Measurements from ENCODE around the gene PIGL. TPM values are rescaled to one million over a fixed set of nuclear protein-coding genes. Genes with fewer than 3 reads are reported as not detected.

The PIGL gene
- 10 to 100 TPM; 71.0 to 71.1 TPM for total RNA-seq
- 10 to 100 TPM in 1 of 2 donors, 1 to 10 TPM in 1; 8.1 to 17.0 TPM for polyA plus RNA-seq

DNA sequence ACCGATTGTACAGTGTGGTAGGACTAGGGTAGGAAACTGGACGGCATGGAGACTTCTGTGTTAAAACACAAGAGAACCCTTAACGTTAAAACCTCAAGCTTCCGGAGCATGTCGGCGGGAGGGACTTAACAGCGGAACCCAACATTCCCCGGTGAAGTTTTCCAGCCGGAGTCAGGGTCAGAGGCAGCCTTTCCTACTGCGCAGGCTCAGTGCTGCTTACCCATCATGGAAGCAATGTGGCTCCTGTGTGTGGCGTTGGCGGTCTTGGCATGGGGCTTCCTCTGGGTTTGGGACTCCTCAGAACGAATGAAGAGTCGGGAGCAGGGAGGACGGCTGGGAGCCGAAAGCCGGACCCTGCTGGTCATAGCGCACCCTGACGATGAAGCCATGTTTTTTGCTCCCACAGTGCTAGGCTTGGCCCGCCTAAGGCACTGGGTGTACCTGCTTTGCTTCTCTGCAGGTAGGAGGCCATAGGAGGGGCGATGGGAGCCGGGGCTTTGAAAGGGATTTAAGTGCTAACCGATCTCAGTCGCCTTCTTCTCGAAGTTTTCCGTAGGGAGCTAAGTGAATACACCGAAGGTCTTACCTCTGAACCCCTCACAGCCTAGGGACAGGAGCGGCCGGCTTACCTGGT, at the start of gene PIGL:
TSS of gene PIGL (plus strand) at position 209 of the 634 bp plus-strand sequence. CDS start at position 226, 17 bp downstream.
- H3K4me1 Mint-ChIP-seq, result peaks cover 24 to 54% (median 36%) of the 10 kb centered on the region in 4 donors
- H3K36me3 Mint-ChIP-seq, result peaks cover 0 to 23% of the 10 kb centered on the region in 2 donors
- Histone ChIP-seq H3K36me3 (ENCODE audit: insufficient read depth, low read length) (no peaks in the 10 kb centered on the region), H3K27me3 (ENCODE audit: insufficient read depth, low read length) (no peaks in the 10 kb centered on the region), H3K4me3 (ENCODE audit: low read length in 2 of 2) (peak within 1 kb of the TSS; percentile 74 to 80), H3K9me3 (ENCODE audit: control insufficient read depth in 1 of 2, low read length in 2 of 2) (no peaks in the 10 kb centered on the region), H3K27ac (ENCODE audit: low read depth, low read length) (peak within 1 kb of the TSS; percentile 87), H3K4me1 (ENCODE audit: insufficient read depth, low read length) (peaks cover 46% of the 10 kb centered on the region)
- peak within 1 kb of the TSS; percentile 91 to 98 (median 95) for H3K27ac Mint-ChIP-seq
- no peaks in the 10 kb centered on the region for H3K27me3 Mint-ChIP-seq
- ChIA-PET POLR2A (ENCODE audit: partially characterized antibody) (interaction anchor here (0.5 to 4.1 kb wide), 14 partner anchors 12 to 320 kb away, joined by 3 to 53 read pairs (median 3); partner anchors contain the start of genes CENPV and UBB), CTCF (ENCODE audit: partially characterized antibody) (interaction anchor here (0.9 to 5.3 kb wide), 7 partner anchors 8 to 198 kb away, joined by 3 to 19 read pairs (median 5); partner anchors contain the start of genes CENPV and TRPV2)
- peak within 1 kb of the TSS; percentile 93 to 100 (median 97) for H3K4me3 Mint-ChIP-seq
- DNase-seq, result peak; percentile 76 to 83 (median 77)
- H3K9me3 Mint-ChIP-seq, result no peaks in the 10 kb centered on the region
- intact Hi-C loops (cut with micrococcal nuclease), result loop anchor here (1.0 to 5.0 kb wide), 3 partner anchors 136 to 320 kb away; partner anchors contain the start of genes CENPV and UBB

DNA sequence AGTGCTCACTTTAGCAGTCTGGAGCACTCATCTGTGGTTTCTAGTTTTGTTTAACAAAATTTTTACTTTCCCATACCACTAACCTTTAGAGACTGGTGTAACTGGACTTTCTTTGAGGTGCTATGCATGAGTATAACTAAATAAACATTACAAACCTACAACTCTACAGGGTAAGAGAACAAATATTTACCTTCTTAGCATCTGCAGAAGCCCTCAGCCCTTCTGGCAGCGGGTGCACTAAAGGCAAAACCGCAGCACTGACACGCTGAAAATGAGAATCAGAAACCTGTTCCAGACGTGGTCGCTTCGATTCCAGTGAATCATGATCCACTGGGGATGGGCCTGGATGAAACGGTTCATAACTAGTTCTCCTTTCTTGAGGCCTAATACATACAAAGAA, 45.4 kb upstream of the PIGL start:
- intact Hi-C loops (cut with micrococcal nuclease), result no loop called here
- CTCF ChIA-PET (ENCODE audit: partially characterized antibody), result no interaction called here
- POLR2A ChIA-PET (ENCODE audit: partially characterized antibody), result no interaction called here
- no peaks in the 10 kb centered on the region for H3K4me1 ChIP-seq (ENCODE audit: insufficient read depth, low read length)
- Mint-ChIP-seq H3K27ac (peak overlapping the region in 1 of 7 donors; percentile 41), H3K4me3 (no peak overlapping the region), H3K27me3 (no peaks in the 10 kb centered on the region), H3K4me1 (peaks cover 7 to 18% (median 12%) of the 10 kb centered on the region in 4 donors), H3K36me3 (peaks cover 17 to 28% of the 10 kb centered on the region in 2 donors), H3K9me3 (no peaks in the 10 kb centered on the region)
- no peak overlapping the region for H3K4me3 ChIP-seq (ENCODE audit: low read length in 2 of 2)
- H3K36me3 ChIP-seq (ENCODE audit: insufficient read depth, low read length), result peaks cover 6% of the 10 kb centered on the region
- no peaks in the 10 kb centered on the region for H3K9me3 ChIP-seq (ENCODE audit: control insufficient read depth in 1 of 2, low read length in 2 of 2)
- no peak overlapping the region for H3K27ac ChIP-seq (ENCODE audit: low read depth, low read length)
- DNase-seq, result no peak
- H3K27me3 ChIP-seq (ENCODE audit: insufficient read depth, low read length), result no peaks in the 10 kb centered on the region

GRCh38 chr17:16178836-16179235, 38.2 kb upstream of the PIGL start:
- Mint-ChIP-seq H3K36me3 (peaks cover 22 to 36% of the 10 kb centered on the region in 2 donors), H3K27me3 (no peaks in the 10 kb centered on the region), H3K4me3 (no peak overlapping the region), H3K4me1 (peaks cover 13 to 53% (median 34%) of the 10 kb centered on the region in 4 donors), H3K9me3 (no peaks in the 10 kb centered on the region), H3K27ac (no peak overlapping the region)
- no peak for DNase-seq
- ChIA-PET POLR2A (ENCODE audit: partially characterized antibody) (no interaction called here), CTCF (ENCODE audit: partially characterized antibody) (no interaction called here)
- no peaks in the 10 kb centered on the region for H3K27me3 ChIP-seq (ENCODE audit: insufficient read depth, low read length)
- no peak overlapping the region for H3K27ac ChIP-seq (ENCODE audit: low read depth, low read length)
- H3K4me3 ChIP-seq (ENCODE audit: low read length in 2 of 2), result no peak overlapping the region
- H3K36me3 ChIP-seq (ENCODE audit: insufficient read depth, low read length), result no peaks in the 10 kb centered on the region
- H3K9me3 ChIP-seq (ENCODE audit: control insufficient read depth in 1 of 2, low read length in 2 of 2), result no peaks in the 10 kb centered on the region
- intact Hi-C loops (cut with micrococcal nuclease), result no loop called here
- peaks cover 2% of the 10 kb centered on the region for H3K4me1 ChIP-seq (ENCODE audit: insufficient read depth, low read length)

- intact Hi-C loops (cut with micrococcal nuclease), result no loop called here
- Mint-ChIP-seq H3K4me1 (peaks cover 16 to 59% (median 43%) of the 10 kb centered on the region in 4 donors), H3K27me3 (no peaks in the 10 kb centered on the region), H3K4me3 (no peak overlapping the region), H3K36me3 (peaks cover 35 to 56% of the 10 kb centered on the region in 2 donors), H3K27ac (no peak overlapping the region), H3K9me3 (no peaks in the 10 kb centered on the region)
- POLR2A ChIA-PET (ENCODE audit: partially characterized antibody), result no interaction called here
- Histone ChIP-seq H3K4me3 (ENCODE audit: low read length in 2 of 2) (no peak overlapping the region), H3K4me1 (ENCODE audit: insufficient read depth, low read length) (peaks cover 4% of the 10 kb centered on the region), H3K27me3 (ENCODE audit: insufficient read depth, low read length) (no peaks in the 10 kb centered on the region), H3K9me3 (ENCODE audit: control insufficient read depth in 1 of 2, low read length in 2 of 2) (no peaks in the 10 kb centered on the region), H3K36me3 (ENCODE audit: insufficient read depth, low read length) (peaks cover 8% of the 10 kb centered on the region), H3K27ac (ENCODE audit: low read depth, low read length) (no peak overlapping the region)
- DNase-seq, result no peak
- CTCF ChIA-PET (ENCODE audit: partially characterized antibody), result no interaction called here
These were observed 35.4 kb upstream of the PIGL start for GRCh38 chr17:16181581-16181980.

- Mint-ChIP-seq H3K36me3 (peaks cover 37 to 66% of the 10 kb centered on the region in 2 donors), H3K4me1 (peaks cover 16 to 41% (median 35%) of the 10 kb centered on the region in 4 donors), H3K27me3 (no peaks in the 10 kb centered on the region), H3K9me3 (no peaks in the 10 kb centered on the region), H3K4me3 (no peak overlapping the region), H3K27ac (peak overlapping the region in 2 of 7 donors; percentile 22 to 56)
- Histone ChIP-seq H3K4me1 (ENCODE audit: insufficient read depth, low read length) (peaks cover 10% of the 10 kb centered on the region), H3K27ac (ENCODE audit: low read depth, low read length) (no peak overlapping the region), H3K27me3 (ENCODE audit: insufficient read depth, low read length) (no peaks in the 10 kb centered on the region), H3K4me3 (ENCODE audit: low read length in 2 of 2) (no peak overlapping the region), H3K9me3 (ENCODE audit: control insufficient read depth in 1 of 2, low read length in 2 of 2) (no peaks in the 10 kb centered on the region), H3K36me3 (ENCODE audit: insufficient read depth, low read length) (peaks cover 17% of the 10 kb centered on the region)
- intact Hi-C loops (cut with micrococcal nuclease), result no loop called here
- CTCF ChIA-PET (ENCODE audit: partially characterized antibody), result no interaction called here
- POLR2A ChIA-PET (ENCODE audit: partially characterized antibody), result no interaction called here
- no peak for DNase-seq
These were observed 29.4 kb upstream of the PIGL start for GRCh38 chr17:16187642-16188041.

DNA sequence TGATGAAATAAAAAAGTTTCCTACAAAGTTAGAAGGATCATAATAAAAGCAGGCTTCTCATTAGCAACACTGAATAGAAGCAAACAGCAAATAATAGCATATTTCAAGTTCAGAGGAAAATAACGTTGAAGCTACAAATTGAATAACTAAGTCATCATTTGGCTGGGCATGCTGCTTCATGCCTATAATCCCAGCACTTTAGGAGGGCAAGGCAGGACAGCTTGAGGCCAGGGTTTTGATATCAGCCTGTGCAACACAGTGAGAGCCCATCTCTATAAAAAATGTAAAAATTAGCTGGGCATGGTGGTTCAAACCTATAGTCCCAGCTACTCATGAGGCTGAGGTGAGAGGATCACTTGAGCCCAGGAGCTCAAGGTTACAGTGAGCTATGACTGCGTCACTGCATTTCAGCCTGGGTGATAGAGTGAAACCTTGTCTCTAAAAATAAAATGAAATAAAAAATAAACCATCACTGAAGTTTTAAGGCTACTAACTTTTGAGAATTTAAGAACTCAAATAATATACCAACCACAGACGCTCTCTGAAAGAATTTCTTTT, 27.1 kb upstream of the PIGL start:
- Histone ChIP-seq H3K4me3 (ENCODE audit: low read length in 2 of 2) (no peak overlapping the region), H3K27me3 (ENCODE audit: insufficient read depth, low read length) (no peaks in the 10 kb centered on the region), H3K9me3 (ENCODE audit: control insufficient read depth in 1 of 2, low read length in 2 of 2) (no peaks in the 10 kb centered on the region), H3K36me3 (ENCODE audit: insufficient read depth, low read length) (peaks cover 24% of the 10 kb centered on the region), H3K4me1 (ENCODE audit: insufficient read depth, low read length) (peaks cover 20% of the 10 kb centered on the region), H3K27ac (ENCODE audit: low read depth, low read length) (no peak overlapping the region)
- no peak overlapping the region for H3K4me3 Mint-ChIP-seq
- intact Hi-C loops (cut with micrococcal nuclease), result no loop called here
- no peak for DNase-seq
- peaks cover 23 to 33% (median 32%) of the 10 kb centered on the region in 4 donors for H3K4me1 Mint-ChIP-seq
- H3K9me3 Mint-ChIP-seq, result no peaks in the 10 kb centered on the region
- ChIA-PET CTCF (ENCODE audit: partially characterized antibody) (interaction anchor here (1.0 to 1.3 kb wide), 2 partner anchors 12 to 25 kb away, joined by 3 to 4 read pairs; partner anchors contain the start of gene NCOR1), POLR2A (ENCODE audit: partially characterized antibody) (no interaction called here)
- H3K36me3 Mint-ChIP-seq, result peaks cover 37 to 62% of the 10 kb centered on the region in 2 donors
- H3K27ac Mint-ChIP-seq, result peak overlapping the region in 1 of 7 donors; percentile 4
- no peaks in the 10 kb centered on the region for H3K27me3 Mint-ChIP-seq

DNA sequence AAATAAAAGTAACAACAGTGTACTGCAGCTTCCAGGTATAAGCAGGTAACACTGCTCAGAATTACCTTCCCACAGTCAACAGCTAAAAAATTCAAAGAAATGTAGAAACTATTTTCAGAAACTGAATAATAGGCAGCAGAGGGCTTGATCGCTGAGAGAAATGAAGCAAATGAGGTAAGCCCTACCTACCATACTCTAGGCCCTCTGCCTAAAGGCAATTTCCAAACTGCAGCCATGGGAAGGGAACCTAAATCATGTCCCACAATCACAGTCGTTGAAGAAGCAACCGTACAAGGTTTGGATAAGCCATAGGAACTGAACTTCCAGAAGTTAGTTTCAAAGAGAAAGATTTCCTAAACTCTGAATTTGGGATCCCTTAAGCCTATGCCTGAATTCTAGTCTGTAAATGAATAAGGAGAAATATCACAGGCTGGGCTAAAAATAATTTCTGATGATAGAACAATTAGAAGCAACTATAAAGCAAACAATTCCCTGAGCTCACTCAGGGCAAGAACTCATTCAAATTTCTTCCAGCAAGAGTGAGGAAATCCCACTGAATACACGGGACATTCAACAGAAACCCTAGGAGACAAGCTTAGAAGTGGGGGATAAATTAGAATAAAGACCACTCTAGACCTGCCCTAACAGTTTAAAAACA, 26.2 kb upstream of the PIGL start:
- Mint-ChIP-seq H3K4me3 (no peak overlapping the region), H3K36me3 (peaks cover 36 to 57% of the 10 kb centered on the region in 2 donors), H3K9me3 (no peaks in the 10 kb centered on the region), H3K27me3 (no peaks in the 10 kb centered on the region), H3K27ac (peak overlapping the region in 5 of 7 donors; percentile 18 to 80 (median 53)), H3K4me1 (peaks cover 26 to 37% (median 33%) of the 10 kb centered on the region in 4 donors)
- intact Hi-C loops (cut with micrococcal nuclease), result no loop called here
- Histone ChIP-seq H3K9me3 (ENCODE audit: control insufficient read depth in 1 of 2, low read length in 2 of 2) (no peaks in the 10 kb centered on the region), H3K4me1 (ENCODE audit: insufficient read depth, low read length) (peaks cover 27% of the 10 kb centered on the region), H3K27me3 (ENCODE audit: insufficient read depth, low read length) (no peaks in the 10 kb centered on the region), H3K4me3 (ENCODE audit: low read length in 2 of 2) (no peak overlapping the region), H3K36me3 (ENCODE audit: insufficient read depth, low read length) (peaks cover 24% of the 10 kb centered on the region), H3K27ac (ENCODE audit: low read depth, low read length) (no peak overlapping the region)
- CTCF ChIA-PET (ENCODE audit: partially characterized antibody), result interaction anchor here (0.6 to 1.3 kb wide), 3 partner anchors 14 to 360 kb away, joined by 3 to 5 read pairs (median 3); partner anchors contain the start of gene NCOR1
- no peak for DNase-seq
- POLR2A ChIA-PET (ENCODE audit: partially characterized antibody), result no interaction called here

Measured in CD4-positive, alpha-beta memory T cell (primary cell).